Keratinocyte (primary cell): ENCODE results near the gene ZNF497. TPM values are rescaled to one million over a fixed set of nuclear protein-coding genes. Genes with fewer than 3 reads are reported as not detected.

ENCODE experiments used
- DNase-seq: peaks from one replicate; pipeline ENCODE4 v3.0.0-alpha.2; 2011; ENCODE audit warnings: low read depth, missing footprints, low spot score
- FAIRE-seq: peaks from 2 replicates; lab custom pipeline; 2011; peaks lifted over from hg19 to GRCh38; lab: Jason Lieb, UNC
- H2AFZ ChIP-seq: 2 replicates; pipeline ENCODE4 v1.6.0; 2012; ENCODE audit warnings: low read length, control low read depth, inconsistent platforms; ENCODE audit not compliant: control insufficient read depth
- H3K27ac ChIP-seq: 2 replicates; pipeline ENCODE4 v1.5.1; 2011; ENCODE audit warnings: low read length; ENCODE audit not compliant: control insufficient read depth, insufficient read depth
- H3K27me3 ChIP-seq: 3 replicates; pipeline ENCODE4 v1.6.0; 2011; ENCODE audit warnings: low read length; ENCODE audit not compliant: control insufficient read depth, insufficient read depth; ENCODE audit errors: extremely low read depth
- H3K36me3 ChIP-seq, 2 experiments: 2 replicates in 1 of 2; 3 replicates in 1 of 2; pipeline ENCODE4 v1.5.1; 2011; ENCODE audit warnings: low read length in 2 of 2, mild to moderate bottlenecking in 1 of 2; ENCODE audit not compliant: control insufficient read depth in 2 of 2, insufficient read depth in 2 of 2; ENCODE audit errors: extremely low read depth in 1 of 2
- H3K4me1 ChIP-seq: 3 replicates; pipeline ENCODE4 v1.5.1; 2011; ENCODE audit warnings: low read length; ENCODE audit not compliant: control insufficient read depth, insufficient read depth; ENCODE audit errors: extremely low read depth
- H3K4me2 ChIP-seq: 3 replicates; pipeline ENCODE4 v1.6.0; 2011; ENCODE audit warnings: low read depth, low read length; ENCODE audit not compliant: control insufficient read depth, insufficient read depth; ENCODE audit errors: extremely low read depth
- H3K4me3 ChIP-seq, 3 experiments: fragments of 200-600 bp in 1 of 3; sonication (generic) in 1 of 3; 2 replicates in 2 of 3; 3 replicates in 1 of 3; pipeline ENCODE4 v1.5.1; 2011 to 2016; ENCODE audit warnings: low read length in 3 of 3, mild to moderate bottlenecking in 3 of 3, control low read depth in 2 of 3, inconsistent platforms in 1 of 3, low read depth in 1 of 3, mixed read lengths in 1 of 3, mixed run types in 1 of 3, moderate library complexity in 1 of 3; ENCODE audit not compliant: control insufficient read depth in 2 of 3, insufficient read depth in 2 of 3; ENCODE audit errors: extremely low read depth in 1 of 3
- H3K79me2 ChIP-seq: 2 replicates; pipeline ENCODE4 v1.6.0; 2012; ENCODE audit warnings: low read length; ENCODE audit not compliant: control insufficient read depth, insufficient read depth
- H3K9ac ChIP-seq: 3 replicates; pipeline ENCODE4 v1.6.0; 2011; ENCODE audit warnings: low read length; ENCODE audit not compliant: control insufficient read depth, insufficient read depth; ENCODE audit errors: extremely low read depth
- H3K9me1 ChIP-seq: 3 replicates; pipeline ENCODE4 v1.6.0; 2011; ENCODE audit warnings: low read length; ENCODE audit not compliant: control insufficient read depth, insufficient read depth; ENCODE audit errors: extremely low read depth
- H3K9me3 ChIP-seq: 2 replicates; pipeline ENCODE4 v1.5.1; 2012; ENCODE audit warnings: low read depth, low read length; ENCODE audit not compliant: control insufficient read depth
- H4K20me1 ChIP-seq: 3 replicates; pipeline ENCODE4 v1.6.0; 2011; ENCODE audit warnings: low read length; ENCODE audit not compliant: control insufficient read depth, insufficient read depth; ENCODE audit errors: extremely low read depth
- CTCF ChIP-seq, 3 experiments: IDR thresholded peaks in 1 of 3; conservative IDR thresholded peaks in 1 of 3; optimal IDR thresholded peaks in 1 of 3; 2 replicates in 2 of 3; 3 replicates in 1 of 3; pipeline versions ENCODE3 to v1.5.1; 2011; ENCODE audit warnings: low read length in 3 of 3, mild to moderate bottlenecking in 3 of 3, moderate library complexity in 2 of 3, control low read depth in 1 of 3, inconsistent platforms in 1 of 3; ENCODE audit not compliant: insufficient read depth in 2 of 3; ENCODE audit errors: extremely low read depth in 1 of 3
- EZH2 ChIP-seq: IDR thresholded peaks from one replicate; pipeline ENCODE4 v1.6.1; 2012; ENCODE audit warnings: inconsistent platforms, mild to moderate bottlenecking, low read length, moderate library complexity
- dilution Hi-C: fragments of 300-500 bp; cut with MboI; formaldehyde crosslinking; loops from one replicate; pipeline ENCODE4 v1.7.0; 2020; ENCODE audit warnings: low sequenced_read_pairs; ENCODE audit not compliant: extremely low pct_ligation_motif_present
- polyA plus RNA-seq, 5 experiments: library from polyadenylated mRNA; depleted of rRNA in 3 of 5; stranded (reverse) in 3 of 5; stranded (forward) in 1 of 5; unstranded in 1 of 5; fragments of >200 nt; gene quantifications; 1 replicate in 1 of 5; 2 replicates in 3 of 5; 3 replicates in 1 of 5; pipeline versions ENCODE4 v1.2.1 to v1.2.3, GENCODE V29; 2011 to 2012; ENCODE audit warnings: missing spikeins in 2 of 5, low read depth in 1 of 5, low replicate concordance in 1 of 5

Gene ZNF497
- polyA plus RNA-seq, 1 donor (not counting 4 experiments of a cell fraction or from before 2014, with no cell fraction given) = 0.29 TPM

GRCh38 chr19:58392945-58393724 lies 30.6 kb upstream of the ZNF497 start:
- H2AFZ ChIP-seq = no peak overlapping the region
- H3K27me3 ChIP-seq = no peaks in the 10 kb centered on the region
- H3K4me3 ChIP-seq = no peak overlapping the region
- no peaks in the 10 kb centered on the region for H3K9me3 ChIP-seq
- peaks cover 43% of the 10 kb centered on the region for H3K4me1 ChIP-seq
- FAIRE-seq (no peak), DNase-seq (no peak)
- dilution Hi-C loops = no loop called here
- peaks cover 24 to 40% of the 10 kb centered on the region in 2 experiments for H3K36me3 ChIP-seq
- H3K79me2 ChIP-seq = peaks cover 46% of the 10 kb centered on the region
- no peak overlapping the region for H3K9ac ChIP-seq
- TF ChIP-seq EZH2 (no peak), CTCF (optimal IDR thresholded peaks at IDR 0.05 in 1 of 3, IDR thresholded peaks at IDR 0.05 in 1 of 3, conservative IDR thresholded peaks at IDR 0.05 in 1 of 3; ENCODE audit: extremely low read depth in 1 of 3, insufficient read depth in 2 of 3, low read length in 3 of 3) (no peak)
- H4K20me1 ChIP-seq = peaks cover 44% of the 10 kb centered on the region
- H3K27ac ChIP-seq = no peak overlapping the region
- H3K4me2 ChIP-seq = no peak overlapping the region
- H3K9me1 ChIP-seq = peaks cover 5% of the 10 kb centered on the region

- no peak for FAIRE-seq
- no peak for DNase-seq
- Histone ChIP-seq H3K9me3 (no peaks in the 10 kb centered on the region), H3K27me3 (no peaks in the 10 kb centered on the region), H3K4me1 (peaks cover 34% of the 10 kb centered on the region), H3K79me2 (peaks cover 62% of the 10 kb centered on the region), H3K4me2 (peak overlapping the region; percentile 95), H3K9me1 (no peaks in the 10 kb centered on the region), H3K36me3 (peaks cover 13 to 32% of the 10 kb centered on the region in 2 experiments), H4K20me1 (peaks cover 24% of the 10 kb centered on the region), H3K4me3 (peak overlapping the region; percentile 77 to 91 (median 89)), H3K27ac (peak overlapping the region; percentile 98), H2AFZ (no peak overlapping the region), H3K9ac (peak overlapping the region; percentile 99)
- dilution Hi-C loops = no loop called here
- TF ChIP-seq EZH2 (no peak), CTCF (optimal IDR thresholded peaks at IDR 0.05 in 1 of 3, IDR thresholded peaks at IDR 0.05 in 1 of 3, conservative IDR thresholded peaks at IDR 0.05 in 1 of 3; ENCODE audit: extremely low read depth in 1 of 3, insufficient read depth in 2 of 3, low read length in 3 of 3) (no peak)
Measured at GRCh38 chr19:58388175-58388526, 25.6 kb upstream of the ZNF497 start.
